ENCODE measurements around the gene PRSS53. TPM values are rescaled to one million over a fixed set of nuclear protein-coding genes. Genes with fewer than 3 reads are reported as not detected.
A peak's percentile ranks its signal among the peaks of the same experiment; 100 is the strongest.

The PRSS53 gene
- total RNA-seq, 1 experiment from 2014 or later, result 2.8 TPM

GRCh38 chr16:31072540-31073141, 16.1 kb downstream of the PRSS53 start:
- Histone ChIP-seq H2BK5ac (ENCODE audit: insufficient read length, low read length) (peak overlapping the region; percentile 87), H3K9ac (ENCODE audit: extremely low read depth, insufficient read length, low read length) (peak overlapping the region; percentile 92), H3K23me2 (ENCODE audit: insufficient read length, low read depth, low read length, poor library complexity, severe bottlenecking) (peaks cover 9% of the 10 kb centered on the region), H3K4me1 (ENCODE audit: insufficient read depth, low read length) (no peaks in the 10 kb centered on the region), H3K4ac (ENCODE audit: low read depth, low read length) (peak overlapping the region; percentile 63; the same call in 1 of the 2 replicates), H3K27me3 (ENCODE audit: insufficient read depth, low read length) (no peaks in the 10 kb centered on the region), H3K9me3 (ENCODE audit: control insufficient read depth, low read depth, low read length) (no peaks in the 10 kb centered on the region), H2BK12ac (ENCODE audit: insufficient read length, low read depth, low read length) (no peak overlapping the region), H4K8ac (replicated peaks; ENCODE audit: insufficient read length, low read depth, low read length) (peak overlapping the region; percentile 64), H4K5ac (ENCODE audit: insufficient read length, low read depth, low read length) (peak overlapping the region; percentile 78), H3K79me1 (ENCODE audit: insufficient read depth, low read depth, low read length, poor library complexity, severe bottlenecking) (peaks cover 11% of the 10 kb centered on the region), H3K56ac (ENCODE audit: insufficient read length, low read depth, low read length) (no peak overlapping the region), H2BK20ac (ENCODE audit: low read depth, low read length, poor library complexity, severe bottlenecking) (no peak overlapping the region), H3T11ph (ENCODE audit: low read length) (peak overlapping the region; percentile 26), H4K20me1 (ENCODE audit: control insufficient read depth, insufficient read depth, insufficient read length) (no peaks in the 10 kb centered on the region), H2AK5ac (ENCODE audit: insufficient read length, low read length) (no peak overlapping the region), H2BK15ac (ENCODE audit: low read depth, low read length) (no peak overlapping the region), H3K14ac (ENCODE audit: insufficient read depth, low read length) (peak overlapping the region; percentile 98), H2BK120ac (ENCODE audit: low read depth, low read length, poor library complexity, severe bottlenecking) (no peak overlapping the region), H4K91ac (ENCODE audit: insufficient read length, low read depth, low read length) (peak overlapping the region; percentile 82), H3K18ac (ENCODE audit: insufficient read length, low read depth, low read length) (peak overlapping the region; percentile 96), H2AFZ (ENCODE audit: low read length) (peak overlapping the region; percentile 42), H3K23ac (ENCODE audit: insufficient read length, low read depth, low read length) (no peak overlapping the region), H3K79me2 (ENCODE audit: insufficient read depth, low read length) (peaks cover 23% of the 10 kb centered on the region; the same call in 1 of the 2 replicates), H3K27ac (ENCODE audit: insufficient read length, low read depth, low read length) (no peak overlapping the region), H3K4me2 (ENCODE audit: insufficient read depth, insufficient read length, low read length) (peak overlapping the region; percentile 89)
- H3K9me3 Mint-ChIP-seq, result no peaks in the 10 kb centered on the region; a peak in 1 of 5 replicates
- peak overlapping the region; percentile 92 to 93 for H3K4me3 Mint-ChIP-seq
- DNase-seq, result no peak
- peaks cover 7 to 16% (median 16%) of the 10 kb centered on the region in 3 experiments; a peak in 6 of 7 replicates for H3K36me3 Mint-ChIP-seq (ENCODE audit: insufficient read depth in 1 of 3, low read depth in 3 of 3)
- whole genome bisulfite sequencing (ENCODE audit: extremely low coverage, insufficient read length, low lambda C conversion rate), result no CpG with 5 or more reads among the region's 27 CpGs
- H3K4me1 Mint-ChIP-seq, result peaks cover 16 to 20% of the 10 kb centered on the region in 2 experiments
- H3K27me3 Mint-ChIP-seq (ENCODE audit: low read depth), result no peaks in the 10 kb centered on the region
- H3K27ac Mint-ChIP-seq, result peak overlapping the region; percentile 87 to 97 (median 94); a peak in 5 of 7 replicates
- no peak for TF ChIP-seq CTCF (conservative IDR thresholded peaks at IDR 0.05)

All from H9 (cell line).